ENCODE measurements around the gene FRMD8. TPM values are rescaled to one million over a fixed set of nuclear protein-coding genes. Genes with fewer than 3 reads are reported as not detected.

The FRMD8 gene
- total and polyA plus RNA-seq, 9 of the 15 experiments (the other 6 are each of a cell fraction or from before 2014, with no cell fraction given): 4.5 to 54.5 (median 15.8) TPM

- no peak for TF ChIP-seq ZBTB40 (IDR thresholded peaks at IDR 0.05)
- TF ChIP-seq ZBTB40 (CRISPR knock-in tag; IDR thresholded peaks at IDR 0.05): no peak; the same call in 1 of the 2 replicates
- TF ChIP-seq E2F6 (IDR thresholded peaks at IDR 0.05; ENCODE audit: borderline replicate concordance in 1 of 2, extremely low read depth in 1 of 2, insufficient read depth in 1 of 2, insufficient read length in 1 of 2, low read depth in 1 of 2, low read length in 1 of 2, poor library complexity in 1 of 2, severe bottlenecking in 1 of 2): no peak
- TF ChIP-seq FOXP4 (CRISPR knock-in tag; IDR thresholded peaks at IDR 0.05; ENCODE audit: borderline replicate concordance): peak; percentile 76; the same call in 1 of the 2 replicates
- TF ChIP-seq ZNF764 (CRISPR knock-in tag; IDR thresholded peaks at IDR 0.05; ENCODE audit: low read depth): no peak
- no peak for TF ChIP-seq ZNF696 (CRISPR knock-in tag; conservative IDR thresholded peaks at IDR 0.05)
- no peak for TF ChIP-seq ZBTB5 (IDR thresholded peaks at IDR 0.05)
- no peak for TF ChIP-seq HNRNPH1 (optimal IDR thresholded peaks at IDR 0.05; ENCODE audit: low read depth, low read length)
Observed at GRCh38 chr11:65424205-65425104, 38.0 kb downstream of the FRMD8 start (continued).

Data from K562 (cell line).